Pons (tissue), 1 donor: Measurements from ENCODE around the gene GRM5.
A peak's percentile ranks its signal among the peaks of the same experiment; 100 is the strongest.
"Not testable (repeated sequence)": the region's sequence is repeated elsewhere in the genome, so short reads cannot be mapped to it uniquely, and the experiment has no call there.

Experiments
- DNase-seq: peaks from one replicate; pipeline ENCODE4 v3.0.0-alpha.2; 2016; ENCODE audit warnings: low spot score

Gene GRM5

GRCh38 chr11:88536616-88537265 lies 529.0 kb downstream of the GRM5 start:
- DNase-seq, result no peak

DNA sequence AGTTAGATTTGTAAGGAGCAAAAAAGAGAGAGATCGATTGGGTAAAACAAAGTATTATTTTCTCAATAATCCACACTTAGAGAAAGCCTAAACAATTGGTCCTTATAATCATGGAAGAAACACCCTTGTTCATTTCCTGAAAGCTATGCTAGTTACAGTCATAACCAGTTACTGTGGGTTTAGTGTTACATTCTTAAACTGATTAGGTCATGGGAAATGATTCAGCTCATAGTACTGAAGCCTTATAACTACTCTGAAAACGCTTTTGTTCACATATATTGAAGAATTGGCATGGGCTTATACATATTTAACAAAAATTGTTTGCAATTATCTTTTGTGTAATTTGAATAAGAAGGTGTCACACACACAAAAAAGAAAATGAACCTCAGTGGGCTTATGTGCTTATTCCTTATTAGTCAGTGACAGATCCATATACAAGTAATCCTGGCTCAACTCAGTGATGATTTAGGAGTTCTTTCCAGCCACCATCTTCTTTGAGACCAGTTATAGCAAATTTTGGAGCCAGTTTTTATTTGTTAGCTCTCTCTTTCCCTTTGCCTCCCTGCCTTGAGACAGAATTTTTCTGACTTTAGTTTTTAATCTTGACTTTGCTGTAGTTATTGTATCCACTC lies 529.8 kb downstream of the GRM5 start:
- no peak for DNase-seq

GRCh38 chr11:88535266-88535665 lies 530.5 kb downstream of the GRM5 start:
- DNase-seq, result no peak

GRCh38 chr11:88534706-88535105 lies 531.1 kb downstream of the GRM5 start:
- DNase-seq, result not testable (repeated sequence)

DNA sequence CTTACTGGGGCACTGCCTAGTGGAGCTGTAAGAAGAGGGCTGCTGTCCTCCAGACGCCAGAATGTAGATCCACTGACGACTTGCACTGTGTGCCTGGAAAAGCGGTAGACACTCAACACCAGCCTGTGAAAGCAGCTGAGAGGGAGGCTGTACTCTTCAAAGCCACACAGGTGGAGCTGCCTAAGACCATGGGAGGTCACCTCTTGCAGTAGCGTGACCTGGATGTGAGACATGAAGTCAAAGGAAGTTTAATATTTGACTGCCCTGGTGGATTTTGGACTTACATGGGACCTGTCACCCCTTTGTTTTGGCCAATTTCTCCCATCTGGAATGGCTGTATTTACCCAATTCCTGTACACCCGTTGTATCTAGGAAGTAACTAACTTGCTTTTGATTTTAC lies 531.6 kb downstream of the GRM5 start:
- no peak for DNase-seq

DNA sequence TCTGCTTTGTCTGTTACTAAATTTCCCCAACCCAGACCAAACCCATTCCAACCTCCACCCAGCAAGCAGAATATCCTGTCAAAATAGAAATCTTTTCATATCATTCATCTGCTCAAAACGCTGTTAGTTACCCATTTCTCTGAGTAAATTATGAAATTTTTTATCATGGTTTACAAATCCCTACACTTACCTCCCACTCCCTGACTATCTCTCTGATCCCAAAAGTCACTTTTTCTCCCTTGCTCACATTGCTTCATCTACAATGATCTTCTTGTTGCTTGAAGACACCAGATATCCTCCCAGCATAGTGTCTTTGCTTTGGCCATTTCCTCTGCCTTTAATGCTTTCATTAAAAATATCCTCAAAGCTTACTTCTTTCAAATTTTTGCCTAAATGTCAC lies 532.8 kb downstream of the GRM5 start:
- no peak for DNase-seq

GRCh38 chr11:88531831-88532230 lies 534.0 kb downstream of the GRM5 start:
- DNase-seq, result no peak

- no peak for DNase-seq
Measured at GRCh38 chr11:88529426-88529825, 536.4 kb downstream of the GRM5 start.

- DNase-seq, result no peak
Measured at GRCh38 chr11:88523386-88524071, 542.3 kb downstream of the GRM5 start.

DNA sequence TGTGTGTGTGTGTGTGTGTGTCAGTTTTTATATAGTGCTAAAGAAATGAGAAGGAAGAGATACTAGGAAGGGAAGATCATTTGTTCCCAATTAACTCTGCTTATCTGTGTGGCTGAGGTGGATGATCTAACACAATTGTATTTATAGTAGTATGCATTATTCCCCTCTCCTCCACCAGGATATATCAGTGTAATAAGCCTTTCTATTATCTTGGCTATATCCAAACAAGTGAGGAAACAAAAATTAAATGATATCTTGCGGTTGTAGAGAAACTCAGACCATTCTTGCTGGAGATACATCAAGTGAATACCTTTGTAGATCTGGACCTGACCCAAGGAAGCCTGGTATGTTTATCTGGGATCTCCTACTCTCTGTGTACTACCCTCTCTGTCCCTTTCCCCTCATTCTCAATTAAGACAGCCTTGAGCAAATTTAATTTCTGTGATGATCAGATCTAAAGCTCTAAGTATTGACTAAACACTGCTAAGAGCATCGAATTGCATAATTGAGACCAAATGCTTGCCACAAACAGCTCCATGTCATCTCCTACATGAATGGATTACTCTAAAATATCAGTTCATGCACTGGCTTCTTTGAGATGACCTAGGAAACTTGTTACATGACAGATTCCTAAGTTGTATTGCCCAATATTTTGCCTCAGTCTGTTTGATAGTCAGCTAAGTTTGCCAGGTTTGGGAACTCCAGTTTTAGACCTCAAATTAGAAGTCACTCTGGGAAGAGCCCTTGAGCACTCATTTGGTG lies 543.0 kb downstream of the GRM5 start:
- DNase-seq, result no peak

DNA sequence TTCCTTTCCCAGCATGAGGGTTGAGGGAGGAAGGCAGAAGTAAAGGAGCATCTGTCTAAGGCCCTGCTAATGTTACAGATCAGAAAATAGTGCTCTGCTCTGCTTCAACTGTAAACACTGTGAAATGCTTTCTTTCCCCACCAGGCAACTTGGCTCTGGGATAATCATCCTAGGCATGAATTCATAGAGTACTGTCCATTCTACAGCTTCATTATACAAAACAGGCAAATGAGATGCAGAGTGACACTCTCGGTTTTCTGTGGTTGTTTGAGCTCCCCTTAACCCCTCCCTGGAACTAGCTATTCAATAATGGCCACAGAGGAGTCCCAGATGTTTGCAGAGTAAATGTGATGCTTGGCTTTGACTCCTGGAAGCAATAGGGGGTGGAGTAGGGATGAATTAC lies 544.0 kb downstream of the GRM5 start:
- peak; percentile 7 for DNase-seq

DNA sequence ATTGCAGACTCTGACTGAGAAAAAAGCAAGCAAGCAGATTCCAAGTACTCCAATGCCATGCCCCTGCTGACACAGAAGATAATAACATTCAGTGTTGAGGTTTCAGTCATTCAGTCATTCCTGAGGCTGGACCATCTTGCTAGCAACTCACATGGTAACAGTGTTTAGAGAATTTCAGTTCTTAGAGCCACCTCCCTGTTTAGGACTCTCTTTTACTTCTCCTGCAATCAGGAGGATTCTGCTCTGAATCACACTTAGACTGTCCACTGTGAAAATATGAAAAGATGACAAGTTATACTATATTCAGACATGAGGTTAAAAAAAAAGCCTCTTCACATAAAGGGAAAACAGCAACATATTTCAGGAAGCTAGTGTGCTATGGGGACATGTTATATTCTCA lies 544.4 kb downstream of the GRM5 start:
- DNase-seq, result no peak

DNA sequence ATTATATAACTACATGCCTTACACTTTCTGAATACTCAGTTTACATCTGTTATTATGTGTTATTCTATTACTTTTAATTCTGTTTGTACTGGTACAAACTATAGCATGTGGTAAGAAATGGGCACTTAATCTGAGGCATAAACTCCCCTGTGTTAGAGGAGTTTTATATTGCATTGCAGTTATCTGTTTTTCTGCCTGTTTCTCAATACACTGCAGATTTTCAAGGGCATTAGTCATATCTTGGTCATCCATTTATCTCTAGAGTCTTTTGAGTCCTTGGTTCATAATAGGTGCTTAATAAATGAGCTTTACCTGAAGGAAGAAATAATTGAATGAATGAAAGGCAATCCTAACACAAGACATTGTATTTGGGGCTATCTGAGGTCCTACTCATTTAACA lies 545.4 kb downstream of the GRM5 start:
- no peak for DNase-seq

DNA sequence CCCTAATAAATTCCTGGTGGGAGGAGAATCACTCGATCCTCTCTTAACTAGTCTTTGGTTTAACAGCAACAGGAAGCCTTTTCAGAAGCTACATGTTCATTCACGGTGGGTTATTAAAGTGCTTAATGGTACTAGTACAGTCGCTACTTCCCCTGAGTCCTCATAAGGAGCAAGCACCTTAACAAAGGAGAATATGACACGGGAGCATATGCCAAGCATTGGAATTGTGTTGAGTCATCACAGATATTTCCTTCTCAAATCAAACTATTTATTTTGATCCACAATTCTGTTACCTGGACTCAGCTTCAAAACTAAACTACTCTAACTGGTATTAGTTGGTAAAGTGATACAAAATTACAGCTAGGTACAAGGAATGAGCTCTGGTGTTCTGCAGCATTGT lies 550.8 kb downstream of the GRM5 start:
- DNase-seq, result no peak

DNA sequence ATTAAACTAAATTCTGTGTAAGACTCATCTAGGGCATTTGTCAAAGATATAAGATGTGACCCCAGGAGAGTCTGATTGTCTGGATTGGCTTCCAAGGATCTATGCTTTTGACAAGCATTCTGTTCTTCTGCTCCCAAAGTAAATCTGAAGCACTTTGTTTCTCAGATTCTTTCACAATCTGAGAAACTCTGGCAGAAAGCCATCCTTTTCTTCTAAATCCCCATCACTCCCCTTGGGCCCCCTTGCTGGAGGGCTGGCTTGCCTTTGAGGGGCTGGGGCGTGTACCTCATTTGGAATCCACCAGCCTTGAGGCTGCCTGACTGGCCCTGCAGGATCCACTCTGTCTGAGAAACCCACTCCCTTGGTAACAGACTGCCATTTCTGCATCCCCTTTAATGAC lies 554.8 kb downstream of the GRM5 start:
- DNase-seq, result no peak

GRCh38 chr11:88508759-88509581 lies 556.8 kb downstream of the GRM5 start:
- DNase-seq, result no peak

- DNase-seq, result no peak
Measured at GRCh38 chr11:88508418-88508758, 557.4 kb downstream of the GRM5 start.

- no peak for DNase-seq
Measured at GRCh38 chr11:88507771-88508417, 557.9 kb downstream of the GRM5 start.

GRCh38 chr11:88501541-88501940 lies 564.2 kb downstream of the GRM5 start:
- DNase-seq, result no peak

DNA sequence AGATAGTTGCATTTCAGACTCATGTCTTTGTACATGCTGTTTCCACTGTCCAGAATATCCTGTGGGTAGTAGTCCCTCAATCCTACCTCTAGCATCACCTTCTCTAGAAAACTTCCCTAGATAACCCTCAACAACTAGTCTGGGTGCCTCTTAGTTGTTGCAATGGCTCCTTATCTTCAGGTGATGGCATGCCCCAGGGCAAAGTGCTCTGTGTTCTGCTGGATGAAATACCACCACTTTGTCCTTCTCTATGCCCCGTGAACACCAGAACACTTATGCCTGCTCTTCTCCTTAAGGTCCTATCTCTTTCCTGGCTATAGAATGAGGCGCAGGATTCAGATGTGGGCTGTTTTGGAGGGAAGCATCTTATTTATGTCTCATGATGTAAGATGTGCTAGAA lies 569.9 kb downstream of the GRM5 start:
- no peak for DNase-seq

GRCh38 chr11:88494848-88495247 lies 570.9 kb downstream of the GRM5 start:
- no peak for DNase-seq

DNA sequence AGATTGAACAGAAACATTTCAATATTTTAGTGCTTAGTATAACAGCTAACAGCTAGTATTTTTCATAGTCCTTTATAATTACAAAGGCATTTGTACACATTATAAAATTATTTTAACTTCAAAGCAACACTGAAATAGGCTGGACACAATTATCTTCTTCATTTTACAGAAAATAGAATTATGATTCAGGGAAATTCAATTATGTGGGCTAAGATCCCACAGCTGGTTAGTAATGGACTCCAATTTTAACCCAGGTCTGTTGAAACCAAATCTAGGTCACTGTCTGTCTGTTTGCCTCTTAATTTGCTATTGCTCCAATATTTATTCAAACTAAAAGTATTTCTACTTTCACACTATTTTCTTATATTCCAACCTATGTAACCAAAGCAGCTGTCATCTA lies 574.1 kb downstream of the GRM5 start:
- DNase-seq, result no peak
